ENCODE data around the gene SPATA3. TPM values are rescaled to one million over a fixed set of nuclear protein-coding genes. Genes with fewer than 3 reads are reported as not detected.
A peak's percentile ranks its signal among the peaks of the same experiment; 100 is the strongest.

Gene SPATA3
- not detected for total RNA-seq
- long read RNA-seq, result 0 reads

DNA sequence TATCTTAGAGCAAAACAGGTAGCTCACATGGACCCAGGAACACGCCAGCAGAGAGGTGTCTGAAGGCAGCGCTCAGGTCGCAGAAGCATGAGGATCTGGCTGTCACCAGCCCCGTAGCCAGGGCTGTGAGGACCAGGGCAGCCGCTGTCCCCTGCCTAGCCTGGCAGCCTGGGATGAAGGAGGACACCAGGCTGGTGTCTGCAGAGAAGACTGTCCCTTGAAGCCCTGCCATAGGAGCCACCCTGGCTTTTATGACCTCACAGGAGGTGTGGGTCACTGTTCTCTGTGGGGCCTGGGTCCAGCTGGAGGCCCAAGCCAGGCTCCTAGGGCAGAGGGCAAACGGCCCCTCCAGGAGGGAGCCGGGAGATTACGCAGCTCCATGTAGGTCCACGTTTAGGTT, at the start of gene SPATA3:
Gene SPATA3, plus strand, starts transcription at position 301 of the 400 bp plus-strand sequence. CDS start 113 bp downstream, outside the sequence.
- ATAC-seq (no peak), DNase-seq (no peak)
- Histone ChIP-seq H3K27ac (no peak within 1 kb of the TSS), H3K27me3 (peaks cover 25% of the 10 kb centered on the region), H3K4me3 (no peak within 1 kb of the TSS), H3K36me3 (no peaks in the 10 kb centered on the region), H3K9me3 (no peaks in the 10 kb centered on the region), H3K4me1 (no peaks in the 10 kb centered on the region)
- TF ChIP-seq, protein P1, sequence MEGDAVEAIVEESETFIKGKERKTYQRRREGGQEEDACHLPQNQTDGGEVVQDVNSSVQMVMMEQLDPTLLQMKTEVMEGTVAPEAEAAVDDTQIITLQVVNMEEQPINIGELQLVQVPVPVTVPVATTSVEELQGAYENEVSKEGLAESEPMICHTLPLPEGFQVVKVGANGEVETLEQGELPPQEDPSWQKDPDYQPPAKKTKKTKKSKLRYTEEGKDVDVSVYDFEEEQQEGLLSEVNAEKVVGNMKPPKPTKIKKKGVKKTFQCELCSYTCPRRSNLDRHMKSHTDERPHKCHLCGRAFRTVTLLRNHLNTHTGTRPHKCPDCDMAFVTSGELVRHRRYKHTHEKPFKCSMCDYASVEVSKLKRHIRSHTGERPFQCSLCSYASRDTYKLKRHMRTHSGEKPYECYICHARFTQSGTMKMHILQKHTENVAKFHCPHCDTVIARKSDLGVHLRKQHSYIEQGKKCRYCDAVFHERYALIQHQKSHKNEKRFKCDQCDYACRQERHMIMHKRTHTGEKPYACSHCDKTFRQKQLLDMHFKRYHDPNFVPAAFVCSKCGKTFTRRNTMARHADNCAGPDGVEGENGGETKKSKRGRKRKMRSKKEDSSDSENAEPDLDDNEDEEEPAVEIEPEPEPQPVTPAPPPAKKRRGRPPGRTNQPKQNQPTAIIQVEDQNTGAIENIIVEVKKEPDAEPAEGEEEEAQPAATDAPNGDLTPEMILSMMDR (IDR thresholded peaks at IDR 0.05), result no peak
- intact Hi-C loops (cut with DNase I), result no loop called here

DNA sequence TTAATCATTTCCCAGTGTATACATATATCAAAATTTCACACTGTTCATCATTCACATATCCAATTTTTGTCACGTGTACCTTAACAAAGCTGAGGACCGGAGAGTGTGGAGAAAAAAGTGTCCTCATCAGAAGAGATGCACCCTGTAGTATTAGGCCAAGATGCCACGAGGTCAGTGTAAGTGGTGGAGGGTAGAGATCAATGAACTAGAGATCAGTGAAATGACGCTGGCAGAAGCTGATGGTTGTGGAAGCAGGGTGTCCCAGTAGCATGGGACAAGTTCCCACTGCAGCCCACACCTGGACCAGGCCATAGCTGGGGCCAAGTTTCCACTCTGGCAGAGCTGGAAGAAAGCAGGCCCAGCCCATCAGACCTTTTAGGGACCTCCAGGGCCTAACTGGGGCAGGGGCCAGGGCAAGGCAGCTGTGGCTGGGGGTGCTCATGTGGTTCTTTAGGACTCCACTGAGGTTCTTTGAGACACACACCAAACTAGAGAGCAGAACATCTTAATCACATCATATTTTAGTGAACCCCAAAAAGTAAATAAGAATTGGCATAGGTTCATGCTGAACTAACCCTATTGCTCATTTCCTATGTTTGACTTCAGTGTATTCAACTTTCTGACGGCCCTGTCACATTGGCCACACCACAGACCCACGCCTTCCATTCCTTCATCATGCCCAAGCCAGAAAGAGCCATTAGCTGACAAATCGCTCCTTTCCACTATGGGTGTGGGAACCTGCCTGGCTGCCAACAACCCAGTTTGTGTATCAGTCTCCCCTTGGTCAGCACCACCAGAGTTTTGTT, 49.3 kb upstream of the SPATA3 start:
- ATAC-seq, result no peak
- intact Hi-C loops (cut with DNase I), result no loop called here
- H3K4me1 ChIP-seq, result no peaks in the 10 kb centered on the region

DNA sequence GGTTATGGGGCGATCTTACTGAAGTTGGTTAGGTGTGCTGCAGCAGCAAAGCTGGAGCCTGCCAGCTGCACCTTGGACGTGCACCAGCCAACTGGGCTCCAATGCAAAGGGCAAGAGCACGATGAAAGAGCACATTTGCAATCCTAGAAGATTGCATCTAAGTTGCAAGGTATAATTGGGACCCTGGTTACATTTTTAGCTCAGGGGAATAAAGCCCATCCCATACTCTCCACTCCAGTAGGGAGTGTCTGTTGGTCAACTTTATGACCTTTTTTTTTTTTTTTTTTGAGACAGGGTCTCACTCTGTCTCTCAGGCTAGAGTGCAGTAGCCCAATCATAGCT, 48.7 kb upstream of the SPATA3 start:
- Histone ChIP-seq H3K4me1 (no peaks in the 10 kb centered on the region), H3K27me3 (no peaks in the 10 kb centered on the region), H3K27ac (no peak overlapping the region), H3K9me3 (no peaks in the 10 kb centered on the region), H3K4me3 (no peak overlapping the region), H3K36me3 (no peaks in the 10 kb centered on the region)
- ATAC-seq, result no peak
- no peak for DNase-seq
- TF ChIP-seq, protein P1 (IDR thresholded peaks at IDR 0.05), result no peak
- intact Hi-C loops (cut with DNase I), result no loop called here

More for the DNA sequence above, 49.3 kb upstream of the SPATA3 start:
- no peak overlapping the region for H3K4me3 ChIP-seq
- no peak overlapping the region for H3K27ac ChIP-seq
- H3K27me3 ChIP-seq, result no peaks in the 10 kb centered on the region
- no peaks in the 10 kb centered on the region for H3K36me3 ChIP-seq
- DNase-seq, result no peak
- H3K9me3 ChIP-seq, result no peaks in the 10 kb centered on the region
- TF ChIP-seq, protein P1 (IDR thresholded peaks at IDR 0.05), result no peak

DNA sequence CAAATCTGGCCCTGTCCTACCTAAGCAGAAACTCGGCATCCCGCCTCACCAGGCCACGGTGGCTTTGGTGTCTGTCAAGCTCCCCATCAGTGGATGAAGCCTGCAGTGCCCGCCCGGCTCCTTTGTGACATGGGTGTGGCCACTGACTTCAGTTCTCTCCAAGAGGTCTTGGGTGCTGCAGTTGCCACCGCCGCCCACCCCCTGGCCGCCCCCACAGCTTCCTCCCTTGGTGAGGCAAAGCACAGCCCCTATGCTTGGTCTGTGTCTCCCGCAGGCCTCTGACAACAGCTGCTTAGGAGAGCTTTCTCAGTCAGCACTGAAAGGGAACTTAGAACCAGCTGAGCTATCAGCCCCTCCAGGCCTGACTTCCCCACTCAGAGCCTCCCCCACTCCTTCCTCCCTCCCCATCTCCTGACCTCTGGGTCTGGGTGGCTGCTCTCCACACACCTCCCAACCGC, 48.0 kb upstream of the SPATA3 start:
- Histone ChIP-seq H3K9me3 (no peaks in the 10 kb centered on the region), H3K4me1 (no peaks in the 10 kb centered on the region), H3K36me3 (no peaks in the 10 kb centered on the region), H3K4me3 (no peak overlapping the region), H3K27ac (no peak overlapping the region), H3K27me3 (no peaks in the 10 kb centered on the region)
- DNase-seq (no peak), ATAC-seq (peak; percentile 71)
- intact Hi-C loops (cut with DNase I), result no loop called here
- TF ChIP-seq, protein P1 (IDR thresholded peaks at IDR 0.05), result no peak

DNA sequence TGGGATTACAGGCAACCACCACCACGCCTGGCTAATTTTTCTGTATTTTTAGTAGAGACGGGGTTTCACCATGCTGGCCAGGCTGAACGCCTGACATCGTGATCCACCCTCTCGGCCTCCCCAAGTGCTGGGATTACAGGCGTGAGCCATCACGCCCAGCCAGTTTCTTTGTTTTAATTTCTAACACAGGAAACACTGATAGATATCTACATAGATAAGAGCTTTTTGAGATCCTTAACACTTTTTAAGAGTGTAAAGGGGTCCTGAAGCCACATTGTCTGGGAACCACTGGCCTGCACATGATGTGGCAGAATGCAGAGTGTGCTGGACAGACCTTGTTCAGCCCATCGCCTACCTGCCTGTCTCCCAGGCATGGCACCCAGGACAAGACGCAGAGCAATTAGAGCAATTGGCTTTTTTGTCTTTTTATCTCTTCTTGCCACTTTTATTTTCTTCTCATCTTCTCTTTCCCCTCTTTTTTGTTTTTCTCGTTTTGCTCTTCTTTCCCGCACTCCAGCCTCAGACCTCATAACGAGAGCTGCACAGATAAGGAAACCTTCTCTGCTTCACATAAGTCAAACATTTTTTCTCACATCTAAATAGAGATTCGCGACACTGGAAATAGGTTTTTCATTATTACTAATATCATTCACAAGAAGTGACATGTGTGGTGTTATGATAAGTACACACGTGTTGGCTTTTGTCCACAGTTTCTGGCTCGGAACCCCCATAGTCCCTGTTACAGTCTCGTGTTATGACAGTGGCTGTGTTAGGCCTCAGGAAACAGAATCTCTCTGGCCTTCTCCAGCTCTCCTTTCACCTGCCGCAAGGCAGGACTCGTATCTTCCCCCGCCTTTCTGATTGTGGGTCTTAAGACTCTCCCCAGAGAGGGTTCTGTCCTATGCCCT, 45.7 kb upstream of the SPATA3 start:
- H3K4me3 ChIP-seq, result no peak overlapping the region
- H3K4me1 ChIP-seq, result no peaks in the 10 kb centered on the region
- H3K27me3 ChIP-seq, result no peaks in the 10 kb centered on the region
- no peaks in the 10 kb centered on the region for H3K36me3 ChIP-seq
- DNase-seq (no peak), ATAC-seq (no peak)
- H3K27ac ChIP-seq, result no peak overlapping the region
- TF ChIP-seq, protein P1 (IDR thresholded peaks at IDR 0.05), result no peak
- H3K9me3 ChIP-seq, result no peaks in the 10 kb centered on the region
- intact Hi-C loops (cut with DNase I), result no loop called here
